Measurements from ENCODE around the gene ADGRE2.

DNA sequence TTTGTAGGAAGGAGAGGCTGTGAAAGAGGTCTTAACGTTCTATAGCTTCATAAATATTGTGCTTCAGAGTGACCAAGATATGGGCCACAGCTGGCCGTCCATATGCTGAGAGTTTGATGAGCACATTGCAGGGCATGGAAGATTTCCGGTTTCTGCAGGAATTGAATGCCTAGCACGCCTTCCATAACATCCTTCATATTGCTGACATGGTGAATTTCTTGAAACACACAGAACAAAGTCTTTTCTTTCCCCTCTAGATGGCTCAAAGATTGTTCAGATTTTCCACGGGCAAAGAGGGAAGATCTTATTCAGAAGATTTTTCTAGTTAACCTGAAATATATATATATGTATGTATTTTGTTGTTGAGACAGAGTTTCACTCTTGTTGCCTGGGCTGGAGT is 42.4 kb downstream of the ADGRE2 start:
- TF ChIP-seq REST (IDR thresholded peaks at IDR 0.05; ENCODE audit: insufficient read depth in 1 of 2, low read depth in 2 of 2, low read length in 2 of 2) (no peak), POLR2AphosphoS5 (IDR thresholded peaks at IDR 0.05; ENCODE audit: low read depth, low read length) (no peak), TAF1 (IDR thresholded peaks at IDR 0.05; ENCODE audit: borderline replicate concordance, insufficient read depth, low read length) (no peak), SIN3A (IDR thresholded peaks at IDR 0.05; ENCODE audit: borderline replicate concordance, insufficient read depth, low read length) (no peak), FOXP2 (optimal IDR thresholded peaks at IDR 0.05; ENCODE audit: borderline replicate concordance, extremely low read depth, extremely low read length, insufficient read depth) (no peak)
